HCT116 (cell line): Measurements from ENCODE around the gene PPP1R10. TPM values are rescaled to one million over a fixed set of nuclear protein-coding genes. Genes with fewer than 3 reads are reported as not detected.

Experiments used
- ATAC-seq: fragments of 200-7000 bp; cut with Tn5 transposase; 2 replicates; pipeline ENCODE4 v1.9.1; 2020; ENCODE audit warnings: mild to moderate bottlenecking, moderate library complexity
- BruUV-seq: library from RNA; stranded (reverse); fragments of 400-500 nt; replicated peaks from 2 replicates; lab custom pipeline; 2021; lab: Mats Ljungman, UMichigan
- CTCF ChIA-PET: fragments of 300-600 bp; sonication (Branson Sonifier 250); formaldehyde crosslinking; loops from one replicate; lab custom pipeline; 2021; ENCODE audit warnings: antibody characterized with exemption; lab: Charles Lee
- POLR2A ChIA-PET: fragments of 300-600, 350-600 bp; sonication (Branson Sonifier 250); formaldehyde crosslinking; loops from one replicate; lab custom pipeline; 2021; ENCODE audit warnings: antibody characterized with exemption; lab: Charles Lee
- RAD21 ChIA-PET, 2 experiments: fragments of 300-600 bp; sonication (Branson Sonifier 250); formaldehyde crosslinking; loops; one replicate each; lab custom pipeline; 2023; ENCODE audit warnings: low total read pairs in 2 of 2; ENCODE audit not compliant: uncharacterized antibody in 2 of 2, unreplicated experiment in 2 of 2, low non-redundant PET in 1 of 2; lab: Charles Lee
- DNase-seq: peaks from one replicate; pipeline ENCODE4 v3.0.0-alpha.2; 2010; ENCODE audit warnings: low read depth, low spot score
- H2AFZ ChIP-seq: fragments of 200-600 bp; shearing (Covaris generic), sonication (generic); 2 replicates; pipeline ENCODE4 v1.6.1; 2017; ENCODE audit warnings: low read depth, mixed run types, mixed read lengths, antibody characterized with exemption, low read length; ENCODE audit not compliant: poor library complexity, severe bottlenecking
- H3K27ac ChIP-seq: 2 replicates; pipeline ENCODE4 v1.5.1; 2012; ENCODE audit warnings: low read depth, low read length
- H3K27me3 ChIP-seq: fragments of 200-600 bp; sonication (generic); 2 replicates; pipeline ENCODE4 v1.6.1; 2016; ENCODE audit warnings: mixed run types, low read length, mixed read lengths; ENCODE audit not compliant: insufficient read depth
- H3K36me3 ChIP-seq, 2 experiments: fragments of 200-500 bp in 1 of 2; fragments of 200-600 bp in 1 of 2; sonication (Bioruptor generic) in 1 of 2; sonication (generic) in 1 of 2; 2 replicates each; pipeline versions ENCODE4 v1.5.1 to v1.6.1; 2014 to 2016; ENCODE audit warnings: low read length in 2 of 2, inconsistent platforms in 1 of 2, mixed read lengths in 1 of 2, mixed run types in 1 of 2; ENCODE audit not compliant: insufficient read depth in 2 of 2, control insufficient read depth in 1 of 2
- H3K4me1 ChIP-seq, 2 experiments: fragments of 200-600 bp in 1 of 2; sonication (generic) in 1 of 2; 2 replicates each; pipeline versions ENCODE4 v1.5.1 to v1.6.1; 2012 to 2017; ENCODE audit warnings: low read length in 2 of 2, inconsistent platforms in 1 of 2, mild to moderate bottlenecking in 1 of 2, mixed read lengths in 1 of 2, mixed run types in 1 of 2, moderate library complexity in 1 of 2; ENCODE audit not compliant: insufficient read depth in 2 of 2, control insufficient read depth in 1 of 2
- H3K4me2 ChIP-seq: fragments of 200-600 bp; sonication (generic); 2 replicates; pipeline ENCODE4 v1.6.1; 2017; ENCODE audit warnings: mixed run types, low read length, mixed read lengths
- H3K4me3 ChIP-seq, 2 experiments: fragments of 200-600 bp in 1 of 2; sonication (generic) in 1 of 2; replicated peaks in 1 of 2; 2 replicates each; pipeline ENCODE4 v1.5.1; 2011 to 2016; ENCODE audit warnings: low read length in 2 of 2, control low read depth in 1 of 2, low read depth in 1 of 2, mild to moderate bottlenecking in 1 of 2, mixed read lengths in 1 of 2, mixed run types in 1 of 2
- H3K79me2 ChIP-seq: fragments of 200-600 bp; sonication (generic); 2 replicates; pipeline ENCODE4 v1.6.1; 2017; ENCODE audit warnings: mild to moderate bottlenecking, mixed run types, low read length, moderate library complexity, mixed read lengths; ENCODE audit not compliant: insufficient read depth
- H3K9ac ChIP-seq: fragments of 200-600 bp; sonication (generic); 2 replicates; pipeline ENCODE4 v1.6.1; 2016; ENCODE audit warnings: low read length, mixed read lengths
- H3K9me2 ChIP-seq: fragments of 200-600 bp; sonication (generic), shearing (Covaris generic); 2 replicates; pipeline ENCODE4 v1.6.1; 2017; ENCODE audit warnings: mixed run types, mild to moderate bottlenecking, moderate library complexity; ENCODE audit not compliant: insufficient read depth
- H3K9me3 ChIP-seq, 2 experiments: fragments of 200-500 bp in 1 of 2; fragments of 200-600 bp in 1 of 2; sonication (Bioruptor generic) in 1 of 2; sonication (generic) in 1 of 2; 2 replicates each; pipeline ENCODE4 v1.6.1; 2014 to 2017; ENCODE audit warnings: low read length in 2 of 2, mixed read lengths in 2 of 2, inconsistent platforms in 1 of 2, low read depth in 1 of 2, mild to moderate bottlenecking in 1 of 2, mixed run types in 1 of 2, moderate library complexity in 1 of 2; ENCODE audit not compliant: control insufficient read depth in 1 of 2, insufficient read depth in 1 of 2
- H4K20me1 ChIP-seq: fragments of 200-600 bp; sonication (generic), shearing (Covaris generic); 2 replicates; pipeline ENCODE4 v1.6.1; 2017; ENCODE audit warnings: mixed run types, mild to moderate bottlenecking, moderate library complexity; ENCODE audit not compliant: insufficient read depth
- ATF3 ChIP-seq: IDR thresholded peaks from 2 replicates; pipeline ENCODE4 v1.6.1; 2012
- CEBPB ChIP-seq: IDR thresholded peaks from 2 replicates; pipeline ENCODE4 v1.6.1; 2012; ENCODE audit warnings: low read depth
- EGR1 ChIP-seq: IDR thresholded peaks from 2 replicates; pipeline ENCODE4 v1.6.1; 2012; ENCODE audit warnings: low read depth
- ELF1 ChIP-seq: IDR thresholded peaks from 2 replicates; pipeline ENCODE4 v1.6.1; 2012; ENCODE audit warnings: low read depth, borderline replicate concordance
- EZH2phosphoT487 ChIP-seq: fragments of 200-600 bp; IDR thresholded peaks from 2 replicates; pipeline ENCODE4 v1.6.1; 2018; ENCODE audit warnings: antibody characterized with exemption, borderline replicate concordance
- MAX ChIP-seq: IDR thresholded peaks from 2 replicates; pipeline ENCODE4 v1.6.1; 2012
- POLR2AphosphoS5 ChIP-seq: IDR thresholded peaks from 2 replicates; pipeline ENCODE4 v1.6.1; 2011; ENCODE audit warnings: mild to moderate bottlenecking, low read depth, low read length, moderate library complexity
- RAD21 ChIP-seq: IDR thresholded peaks from 2 replicates; pipeline ENCODE4 v1.6.1; 2012; ENCODE audit warnings: low read depth, mild to moderate bottlenecking
- SIN3A ChIP-seq: IDR thresholded peaks from 2 replicates; pipeline ENCODE4 v1.6.1; 2012; ENCODE audit warnings: low read depth
- SP1 ChIP-seq: IDR thresholded peaks from 2 replicates; pipeline ENCODE4 v1.6.1; 2012; ENCODE audit warnings: low read depth
- SRF ChIP-seq: IDR thresholded peaks from 2 replicates; pipeline ENCODE4 v1.6.1; 2012; ENCODE audit warnings: low read depth
- TCF7L2 ChIP-seq: IDR thresholded peaks from 2 replicates; pipeline ENCODE4 v1.7.0; 2011; ENCODE audit warnings: borderline replicate concordance, inconsistent platforms; ENCODE audit not compliant: insufficient read depth, insufficient read length; ENCODE audit errors: extremely low read depth
- YY1 ChIP-seq: IDR thresholded peaks from 2 replicates; pipeline ENCODE4 v1.6.1; 2011; ENCODE audit warnings: low read length, low read depth, moderate library complexity, mild to moderate bottlenecking; ENCODE audit not compliant: insufficient replicate concordance; ENCODE audit errors: extremely low read depth
- intact Hi-C: fragments of 100-400 bp; cut with micrococcal nuclease; formaldehyde crosslinking; loops from 2 replicates; pipeline ENCODE4 v1.10.0; 2022
- total RNA-seq: library from RNA; stranded (reverse); gene quantifications from one replicate; pipeline ENCODE4 v1.2.1, GENCODE V29; 2021; ENCODE audit not compliant: unreplicated experiment

PPP1R10 gene
- total RNA-seq, 1 experiment from 2014 or later = 104 TPM

GRCh38 chr6:30571075-30571761 lies 45.8 kb downstream of the PPP1R10 start, which contains the start of gene ABCF1 (continued):
- TF ChIP-seq YY1 (peak; percentile 56), ATF3 (no peak), SRF (0 out of 2 replicates have a peak, but pooled peaks have one; percentile 50)

- CTCF ChIA-PET = interaction anchor here (0.7 to 1.3 kb wide), 2 partner anchors 26 to 29 kb away, joined by 3 to 6 read pairs; no protein-coding TSS in a partner anchor
- peak overlapping the region; percentile 66 to 97 for H3K4me3 ChIP-seq
- H3K27ac ChIP-seq = no peak overlapping the region
- peaks cover 2 to 12% of the 10 kb centered on the region in 2 experiments; a peak in 3 of 4 replicates for H3K36me3 ChIP-seq
- H3K79me2 ChIP-seq = peaks cover 44% of the 10 kb centered on the region
- intact Hi-C loops = loop anchor here (1.0 kb wide), 1 partner anchor 14 kb away; the partner anchor contains the start of gene GNL1
- no peak for TF ChIP-seq YY1
- TF ChIP-seq ATF3 = no peak
- TF ChIP-seq ELF1 = no peak
- no peak for TF ChIP-seq CEBPB
- TF ChIP-seq SP1 = no peak
- TF ChIP-seq EGR1 = no peak
- TF ChIP-seq TCF7L2 = no peak
- TF ChIP-seq POLR2AphosphoS5 = no peak
- TF ChIP-seq MAX = no peak
- no peak for TF ChIP-seq RAD21
- TF ChIP-seq SIN3A = no peak
- TF ChIP-seq EZH2phosphoT487 = no peak
- peak overlapping the region; percentile 88 for H3K4me2 ChIP-seq
- POLR2A ChIA-PET = interaction anchor here (0.5 to 1.1 kb wide), 6 partner anchors 9 to 45 kb away, joined by 3 to 12 read pairs (median 5); partner anchors contain the start of genes GNL1 and PRR3
- H3K4me1 ChIP-seq = peaks cover 9 to 29% of the 10 kb centered on the region in 2 experiments
- H4K20me1 ChIP-seq = peaks cover 12% of the 10 kb centered on the region; the same call in 1 of the 2 replicates
- DNase-seq (no peak), ATAC-seq (peak; percentile 10)
- H3K9me2 ChIP-seq = no peaks in the 10 kb centered on the region
- RAD21 ChIA-PET = no interaction called here
- H3K27me3 ChIP-seq = no peaks in the 10 kb centered on the region
- H3K9ac ChIP-seq = peak overlapping the region; percentile 85
- peak overlapping the region; percentile 24 for H2AFZ ChIP-seq
- TSS peak; percentile 84 for BruUV-seq
- no peaks in the 10 kb centered on the region for H3K9me3 ChIP-seq
These were observed 46.3 kb downstream of the PPP1R10 start for GRCh38 chr6:30570740-30571074.
